ENCODE measurements around the gene GMPPA.

DNA sequence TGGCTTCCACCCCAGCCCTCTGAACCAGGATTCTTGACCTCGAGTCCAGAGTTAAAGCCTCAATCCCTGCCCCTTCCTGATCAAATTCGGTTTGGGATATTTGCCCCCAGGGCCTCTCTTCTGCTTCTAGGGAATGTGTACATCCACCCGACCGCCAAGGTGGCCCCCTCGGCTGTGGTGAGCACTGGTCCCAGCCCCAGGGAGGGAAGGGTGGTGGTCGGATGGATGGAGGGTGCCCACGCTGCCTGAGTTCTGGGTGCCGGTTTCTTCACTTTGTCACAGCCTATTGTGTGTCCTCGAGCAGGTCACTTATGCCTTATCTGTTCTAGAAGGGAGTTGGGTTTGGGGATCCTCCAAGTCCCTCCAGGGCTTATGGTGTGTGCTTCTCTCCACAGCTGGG lies 6.9 kb downstream of the GMPPA start:
- TF ChIP-seq, protein P1, sequence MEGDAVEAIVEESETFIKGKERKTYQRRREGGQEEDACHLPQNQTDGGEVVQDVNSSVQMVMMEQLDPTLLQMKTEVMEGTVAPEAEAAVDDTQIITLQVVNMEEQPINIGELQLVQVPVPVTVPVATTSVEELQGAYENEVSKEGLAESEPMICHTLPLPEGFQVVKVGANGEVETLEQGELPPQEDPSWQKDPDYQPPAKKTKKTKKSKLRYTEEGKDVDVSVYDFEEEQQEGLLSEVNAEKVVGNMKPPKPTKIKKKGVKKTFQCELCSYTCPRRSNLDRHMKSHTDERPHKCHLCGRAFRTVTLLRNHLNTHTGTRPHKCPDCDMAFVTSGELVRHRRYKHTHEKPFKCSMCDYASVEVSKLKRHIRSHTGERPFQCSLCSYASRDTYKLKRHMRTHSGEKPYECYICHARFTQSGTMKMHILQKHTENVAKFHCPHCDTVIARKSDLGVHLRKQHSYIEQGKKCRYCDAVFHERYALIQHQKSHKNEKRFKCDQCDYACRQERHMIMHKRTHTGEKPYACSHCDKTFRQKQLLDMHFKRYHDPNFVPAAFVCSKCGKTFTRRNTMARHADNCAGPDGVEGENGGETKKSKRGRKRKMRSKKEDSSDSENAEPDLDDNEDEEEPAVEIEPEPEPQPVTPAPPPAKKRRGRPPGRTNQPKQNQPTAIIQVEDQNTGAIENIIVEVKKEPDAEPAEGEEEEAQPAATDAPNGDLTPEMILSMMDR (IDR thresholded peaks at IDR 0.05) = no peak
- no peak for TF ChIP-seq POLR2A (IDR thresholded peaks at IDR 0.05)
